Neutrophil (primary cell): ENCODE measurements around the gene EEPD1.

Source experiments
- H3K27ac ChIP-seq: fragments of 200-600 bp; sonication (generic); 2 replicates; pipeline ENCODE4 v1.5.1; 2016; ENCODE audit warnings: mild to moderate bottlenecking, moderate library complexity
- H3K27me3 ChIP-seq: fragments of 200-600 bp; sonication (generic); 2 replicates; pipeline ENCODE4 v1.6.0; 2016; ENCODE audit warnings: mild to moderate bottlenecking
- H3K36me3 ChIP-seq: fragments of 200-600 bp; sonication (generic); 2 replicates; pipeline ENCODE4 v1.5.1; 2017
- H3K4me1 ChIP-seq, 2 experiments: fragments of 200-600 bp in 1 of 2; sonication (generic) in 1 of 2; 1 replicate in 1 of 2; 2 replicates in 1 of 2; pipeline versions ENCODE4 v1.5.1 to v1.6.1; 2013 to 2016; ENCODE audit warnings: low read depth in 1 of 2, low read length in 1 of 2, mild to moderate bottlenecking in 1 of 2, moderate library complexity in 1 of 2; ENCODE audit not compliant: control insufficient read depth in 1 of 2, insufficient read depth in 1 of 2
- H3K4me3 ChIP-seq, 2 experiments: fragments of 200-600 bp in 1 of 2; sonication (generic) in 1 of 2; 1 replicate in 1 of 2; 2 replicates in 1 of 2; pipeline ENCODE4 v1.5.1; 2013 to 2016; ENCODE audit warnings: low read depth in 1 of 2, low read length in 1 of 2, mild to moderate bottlenecking in 1 of 2, moderate library complexity in 1 of 2
- H3K9me3 ChIP-seq: fragments of 200-600 bp; sonication (generic); 2 replicates; pipeline ENCODE4 v1.5.1; 2016
- CTCF ChIP-seq: fragments of 200-600 bp; sonication (generic); IDR thresholded peaks from 2 replicates; pipeline ENCODE4 v1.5.1; 2016; ENCODE audit warnings: antibody characterized with exemption

EEPD1 gene

GRCh38 chr7:36275735-36276284, 122.8 kb downstream of the EEPD1 start:
- Histone ChIP-seq H3K4me3 (no peak overlapping the region), H3K27me3 (no peaks in the 10 kb centered on the region), H3K27ac (peak overlapping the region; percentile 90), H3K9me3 (no peaks in the 10 kb centered on the region), H3K4me1 (peaks cover 39 to 48% of the 10 kb centered on the region in 2 experiments), H3K36me3 (no peaks in the 10 kb centered on the region)
- no peak for TF ChIP-seq CTCF

GRCh38 chr7:36276428-36277248, 123.6 kb downstream of the EEPD1 start:
- Histone ChIP-seq H3K36me3 (no peaks in the 10 kb centered on the region), H3K4me1 (peaks cover 47 to 56% of the 10 kb centered on the region in 2 experiments), H3K4me3 (no peak overlapping the region), H3K27me3 (no peaks in the 10 kb centered on the region), H3K9me3 (no peaks in the 10 kb centered on the region), H3K27ac (peak overlapping the region; percentile 32)
- TF ChIP-seq CTCF: no peak

- TF ChIP-seq CTCF: no peak
- Histone ChIP-seq H3K9me3 (no peaks in the 10 kb centered on the region), H3K4me3 (no peak overlapping the region), H3K27me3 (no peaks in the 10 kb centered on the region), H3K36me3 (no peaks in the 10 kb centered on the region), H3K27ac (peak overlapping the region; percentile 32), H3K4me1 (peaks cover 50 to 57% of the 10 kb centered on the region in 2 experiments)
These were observed 124.1 kb downstream of the EEPD1 start for GRCh38 chr7:36277249-36277542.

- no peak overlapping the region for H3K4me3 ChIP-seq
- no peaks in the 10 kb centered on the region for H3K36me3 ChIP-seq
- no peak for TF ChIP-seq CTCF
- no peaks in the 10 kb centered on the region for H3K27me3 ChIP-seq
- H3K4me1 ChIP-seq: peaks cover 50 to 57% of the 10 kb centered on the region in 2 experiments
- no peaks in the 10 kb centered on the region for H3K9me3 ChIP-seq
- H3K27ac ChIP-seq: no peak overlapping the region
These were observed 125.1 kb downstream of the EEPD1 start for GRCh38 chr7:36278069-36278619.

- H3K9me3 ChIP-seq: no peaks in the 10 kb centered on the region
- no peaks in the 10 kb centered on the region for H3K27me3 ChIP-seq
- no peak for TF ChIP-seq CTCF
- no peak overlapping the region for H3K4me3 ChIP-seq
- no peaks in the 10 kb centered on the region for H3K36me3 ChIP-seq
- peak overlapping the region; percentile 9 for H3K27ac ChIP-seq
- H3K4me1 ChIP-seq: peaks cover 50 to 57% of the 10 kb centered on the region in 2 experiments
These were observed 125.6 kb downstream of the EEPD1 start for GRCh38 chr7:36278620-36279172.
